Kidney (tissue), 14 donors: ENCODE data around the gene GPD1. TPM values are rescaled to one million over a fixed set of nuclear protein-coding genes. Genes with fewer than 3 reads are reported as not detected.

ENCODE experiments used
- DNase-seq, 5 donors: peaks; one replicate each; pipeline ENCODE4 v3.0.0-alpha.2; 2013 to 2020
- FAIRE-seq: peaks from 2 replicates; lab custom pipeline; 2012; peaks lifted over from hg19 to GRCh38; lab: Jason Lieb, UNC
- H3K27ac ChIP-seq, 2 donors: one replicate each; pipeline ENCODE4 v1.7.0; 2013; ENCODE audit warnings: low read depth in 2 of 2, low read length in 2 of 2, inconsistent platforms in 1 of 2
- H3K27me3 ChIP-seq: one replicate; pipeline ENCODE4 v1.7.1; 2013; ENCODE audit warnings: low read length, inconsistent platforms; ENCODE audit not compliant: control insufficient read depth, insufficient read depth
- H3K36me3 ChIP-seq, 3 donors: one replicate each; pipeline versions ENCODE4 v1.7.0 to v1.7.1; 2013; ENCODE audit warnings: low read length in 3 of 3, control low read depth in 1 of 3, inconsistent platforms in 1 of 3; ENCODE audit not compliant: insufficient read depth in 3 of 3, control insufficient read depth in 2 of 3
- H3K4me1 ChIP-seq, 3 donors: one replicate each; pipeline versions ENCODE4 v1.7.0 to v1.7.1; 2013; ENCODE audit warnings: low read length in 3 of 3, inconsistent platforms in 1 of 3, low read depth in 1 of 3; ENCODE audit not compliant: control insufficient read depth in 2 of 3, insufficient read depth in 2 of 3
- H3K4me3 ChIP-seq, 3 donors: one replicate each; pipeline versions ENCODE4 v1.7.0 to v1.8.1; 2013; ENCODE audit warnings: low read length in 3 of 3, control low read depth in 1 of 3, inconsistent platforms in 1 of 3
- H3K9ac ChIP-seq, 3 donors: one replicate each; pipeline versions ENCODE4 v1.7.0 to v1.7.1; 2013; ENCODE audit warnings: low read length in 3 of 3, control low read depth in 1 of 3, inconsistent platforms in 1 of 3
- H3K9me3 ChIP-seq, 3 donors: one replicate each; pipeline versions ENCODE4 v1.7.0 to v1.7.1; 2013; ENCODE audit warnings: low read length in 3 of 3, control low read depth in 1 of 3, inconsistent platforms in 1 of 3; ENCODE audit not compliant: control insufficient read depth in 2 of 3, insufficient read depth in 1 of 3
- intact Hi-C: fragments of 100-400 bp; cut with DNase I; formaldehyde crosslinking; loops from one replicate; pipeline ENCODE4 v1.11.1; 2022
- polyA plus RNA-seq: library from polyadenylated mRNA; stranded (reverse); fragments of 350-450 nt; fragmentation: Illumina TruSeq; extraction: RNeasy Lipid Tissue Mini Kit (QIAGEN cat#74804); gene quantifications from one replicate; pipeline ENCODE4 v1.2.3, GENCODE V29; 2014; ENCODE audit warnings: low read depth, low replicate concordance; ENCODE audit not compliant: insufficient read depth
- total RNA-seq: library from RNA; stranded (reverse); fragmentation: NEBNext Ultra II Directional; extraction: Animal tissue kit (Norgen Biotek cat#: 25700); gene quantifications from one replicate; pipeline ENCODE4 v1.2.1, GENCODE V29; 2021
- TF ChIP-seq, protein P1 (sequence below): IDR thresholded peaks from 3 replicates; pipeline ENCODE4 v1.5.1; 2012; ENCODE audit warnings: mild to moderate bottlenecking, moderate library complexity, borderline replicate concordance; ENCODE audit not compliant: insufficient read depth; ENCODE audit errors: extremely low read depth
- donor health status: control.
- donor health status: control.
- donor health status: control.
- donor health status: control.
- donor health status: control.
- donor health status: DM: yes; HTN: yes; CAD: no.
- donor health status: Normal renal cell carcinoma (clear cell type).

The GPD1 gene
- total and polyA plus RNA-seq, 2 donors from 2014 or later: 15.1 to 139 TPM

GRCh38 chr12:50120953-50121352 is 17.1 kb downstream of the GPD1 start:
- FAIRE-seq (no peak), DNase-seq (no peak)
- H3K27me3 ChIP-seq: no peaks in the 10 kb centered on the region
- H3K4me3 ChIP-seq: no peak overlapping the region
- H3K27ac ChIP-seq: no peak overlapping the region
- H3K4me1 ChIP-seq: peaks cover 0 to 14% (median 4%) of the 10 kb centered on the region in 3 donors
- H3K9ac ChIP-seq: no peak overlapping the region
- TF ChIP-seq, protein P1, sequence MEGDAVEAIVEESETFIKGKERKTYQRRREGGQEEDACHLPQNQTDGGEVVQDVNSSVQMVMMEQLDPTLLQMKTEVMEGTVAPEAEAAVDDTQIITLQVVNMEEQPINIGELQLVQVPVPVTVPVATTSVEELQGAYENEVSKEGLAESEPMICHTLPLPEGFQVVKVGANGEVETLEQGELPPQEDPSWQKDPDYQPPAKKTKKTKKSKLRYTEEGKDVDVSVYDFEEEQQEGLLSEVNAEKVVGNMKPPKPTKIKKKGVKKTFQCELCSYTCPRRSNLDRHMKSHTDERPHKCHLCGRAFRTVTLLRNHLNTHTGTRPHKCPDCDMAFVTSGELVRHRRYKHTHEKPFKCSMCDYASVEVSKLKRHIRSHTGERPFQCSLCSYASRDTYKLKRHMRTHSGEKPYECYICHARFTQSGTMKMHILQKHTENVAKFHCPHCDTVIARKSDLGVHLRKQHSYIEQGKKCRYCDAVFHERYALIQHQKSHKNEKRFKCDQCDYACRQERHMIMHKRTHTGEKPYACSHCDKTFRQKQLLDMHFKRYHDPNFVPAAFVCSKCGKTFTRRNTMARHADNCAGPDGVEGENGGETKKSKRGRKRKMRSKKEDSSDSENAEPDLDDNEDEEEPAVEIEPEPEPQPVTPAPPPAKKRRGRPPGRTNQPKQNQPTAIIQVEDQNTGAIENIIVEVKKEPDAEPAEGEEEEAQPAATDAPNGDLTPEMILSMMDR: no peak
- no peaks in the 10 kb centered on the region for H3K9me3 ChIP-seq
- peaks cover 8 to 37% (median 20%) of the 10 kb centered on the region in 3 donors for H3K36me3 ChIP-seq
- intact Hi-C loops: no loop called here

DNA sequence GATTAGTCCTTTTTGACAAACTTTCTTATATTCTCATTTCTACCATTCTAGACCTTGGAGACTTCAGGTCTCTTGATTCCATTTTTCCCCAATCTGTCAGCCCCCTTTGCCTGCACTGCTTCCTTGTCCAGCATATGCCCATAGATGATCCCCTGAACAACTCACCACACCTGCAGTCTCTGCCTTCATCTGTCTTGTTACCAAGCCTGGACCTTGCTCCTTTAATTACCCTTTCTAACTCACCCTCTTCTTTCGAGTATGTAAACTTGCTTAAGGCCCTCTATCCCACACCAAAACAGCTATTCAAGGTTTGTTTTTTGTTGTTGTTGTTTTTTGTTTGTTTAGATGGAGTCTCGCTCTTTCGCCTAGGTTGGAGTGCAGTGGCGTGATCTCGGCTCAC is 17.8 kb downstream of the GPD1 start:
- no peaks in the 10 kb centered on the region for H3K27me3 ChIP-seq
- H3K9me3 ChIP-seq: no peaks in the 10 kb centered on the region
- TF ChIP-seq, protein P1: no peak
- peaks cover 0 to 13% (median 4%) of the 10 kb centered on the region in 3 donors for H3K4me1 ChIP-seq
- intact Hi-C loops: no loop called here
- H3K9ac ChIP-seq: no peak overlapping the region
- DNase-seq: no peak
- H3K4me3 ChIP-seq: no peak overlapping the region
- no peak for FAIRE-seq
- H3K27ac ChIP-seq: no peak overlapping the region
- H3K36me3 ChIP-seq: peaks cover 8 to 37% (median 17%) of the 10 kb centered on the region in 3 donors

GRCh38 chr12:50123203-50123602 is 19.4 kb downstream of the GPD1 start:
- Histone ChIP-seq H3K36me3 (peaks cover 11 to 37% (median 17%) of the 10 kb centered on the region in 3 donors), H3K27me3 (no peaks in the 10 kb centered on the region), H3K27ac (no peak overlapping the region), H3K9me3 (no peaks in the 10 kb centered on the region), H3K9ac (no peak overlapping the region), H3K4me3 (no peak overlapping the region), H3K4me1 (peaks cover 0 to 8% (median 0%) of the 10 kb centered on the region in 3 donors)
- FAIRE-seq (no peak), DNase-seq (no peak)
- TF ChIP-seq, protein P1: no peak
- intact Hi-C loops: no loop called here

DNA sequence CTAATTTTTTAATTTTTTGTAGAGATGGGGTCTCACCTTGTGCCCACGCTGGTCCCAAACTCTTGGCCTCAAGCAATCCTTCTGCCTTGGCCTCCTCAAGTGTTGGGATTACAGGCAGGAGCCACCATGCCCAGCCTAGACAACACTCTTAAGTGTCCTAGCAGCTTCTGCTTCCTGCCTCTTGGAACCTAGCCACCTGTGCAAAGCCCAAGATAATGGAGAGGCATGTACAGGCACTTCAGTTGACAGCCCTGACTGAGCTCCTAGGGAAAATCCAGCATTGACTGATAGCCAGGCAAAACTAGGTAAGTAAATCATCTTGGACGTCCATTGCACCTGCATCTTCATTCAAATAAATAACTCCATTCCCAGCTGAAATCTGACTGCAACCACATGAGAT is 23.7 kb downstream of the GPD1 start:
- Histone ChIP-seq H3K27ac (no peak overlapping the region), H3K4me3 (no peak overlapping the region), H3K9ac (no peak overlapping the region), H3K27me3 (no peaks in the 10 kb centered on the region), H3K9me3 (no peaks in the 10 kb centered on the region), H3K4me1 (peaks cover 0 to 4% (median 0%) of the 10 kb centered on the region in 3 donors), H3K36me3 (peaks cover 19 to 27% (median 19%) of the 10 kb centered on the region in 3 donors)
- DNase-seq: no peak
- FAIRE-seq: no peak
- intact Hi-C loops: no loop called here
- TF ChIP-seq, protein P1: no peak
